HEK293 (cell line): Measurements from ENCODE around the gene NAT16.

ENCODE experiments used
- CTCF ChIP-seq: fragments of 450-650 bp; formaldehyde crosslinking; IDR thresholded peaks from 2 replicates; pipeline ENCODE4 v1.5.1; 2016; ENCODE audit warnings: missing biosample characterization, missing genetic modification characterization
- TCF7L2 ChIP-seq: IDR thresholded peaks from 2 replicates; pipeline ENCODE4 v1.6.1; 2011; ENCODE audit warnings: low read depth, mild to moderate bottlenecking, inconsistent platforms, low read length, moderate library complexity, borderline replicate concordance

- TF ChIP-seq TCF7L2 (no peak), CTCF (tag by site-specific recombination) (no peak)
Measured at GRCh38 chr7:101200504-101200861, 20.4 kb upstream of the NAT16 start.
